HG02588 (cell line): Measurements from ENCODE around the gene TXLNB.
"Not testable (repeated sequence)": the region's sequence is repeated elsewhere in the genome, so short reads cannot be mapped to it uniquely, and the experiment has no call there.

Experiments used
- ATAC-seq: cut with Tn5 transposase; IDR thresholded peaks from one replicate; pipeline ENCODE4 v1.9.1; 2021; ENCODE audit warnings: mild to moderate bottlenecking, moderate library complexity; ENCODE audit not compliant: unreplicated experiment

Gene TXLNB

GRCh38 chr6:139240161-139241010 lies 51.4 kb downstream of the TXLNB start:
- no peak for ATAC-seq

DNA sequence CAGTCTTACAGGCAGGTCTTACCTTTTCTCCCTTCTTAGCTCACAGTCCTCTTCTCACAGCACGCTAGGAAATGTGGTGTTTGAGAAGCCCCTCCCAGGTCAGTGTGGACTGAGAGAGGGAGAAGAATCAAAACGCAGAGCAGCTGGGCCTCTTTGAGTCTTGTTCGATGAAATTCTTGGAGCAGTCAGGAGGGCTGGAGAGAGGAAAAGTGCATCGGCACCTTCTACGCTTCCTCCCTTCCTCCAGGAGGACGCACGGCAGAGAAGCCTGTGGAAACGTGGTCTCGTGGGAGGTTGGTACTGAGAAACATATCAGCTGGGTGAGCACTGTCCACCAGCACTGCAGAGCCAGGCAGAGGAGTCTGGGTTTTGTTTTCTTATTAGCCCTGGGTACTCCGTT lies 52.7 kb downstream of the TXLNB start:
- no peak for ATAC-seq

DNA sequence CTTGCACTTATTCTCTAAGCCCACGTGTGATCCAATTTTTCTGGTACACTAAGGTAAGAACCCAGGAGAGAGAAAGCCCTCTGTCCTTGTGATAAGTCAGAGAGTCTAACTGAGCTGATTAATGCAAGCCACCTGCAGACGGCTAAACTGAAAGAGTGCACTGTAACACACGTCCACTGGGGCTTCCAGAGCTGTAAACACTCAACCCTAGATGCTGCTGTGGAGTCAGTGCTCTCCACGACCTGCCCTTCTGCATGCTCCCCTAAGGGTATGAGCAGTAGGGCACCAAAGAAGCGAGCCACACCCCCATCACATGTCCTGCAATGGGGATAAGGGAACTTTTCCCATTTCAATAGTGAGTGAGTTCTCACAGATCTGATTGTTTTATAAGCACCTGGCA lies 55.7 kb downstream of the TXLNB start:
- no peak for ATAC-seq

- ATAC-seq: no peak
These were observed 56.1 kb downstream of the TXLNB start for GRCh38 chr6:139235661-139236060.

DNA sequence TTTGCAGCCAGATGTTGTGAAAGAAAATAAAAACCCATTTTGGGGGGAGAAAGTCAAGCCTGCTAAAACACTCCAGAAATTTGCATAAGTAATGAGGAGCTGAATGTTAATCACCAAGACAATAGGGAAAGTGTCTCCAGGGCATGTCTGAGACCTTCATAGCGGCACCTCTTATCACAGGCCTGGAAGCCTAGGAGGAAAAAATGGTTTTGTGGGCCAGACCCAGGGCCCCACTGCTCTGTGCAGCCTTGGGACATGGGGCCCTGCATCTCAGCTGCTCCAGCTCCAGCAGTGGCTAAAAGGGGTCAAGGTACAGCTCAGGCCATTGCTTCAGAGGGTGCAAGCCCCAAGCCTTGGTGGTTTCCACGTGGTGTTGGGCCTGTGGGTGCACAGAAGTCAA lies 57.6 kb downstream of the TXLNB start:
- not testable (repeated sequence) for ATAC-seq

GRCh38 chr6:139231206-139231605 lies 60.6 kb downstream of the TXLNB start:
- ATAC-seq: no peak

DNA sequence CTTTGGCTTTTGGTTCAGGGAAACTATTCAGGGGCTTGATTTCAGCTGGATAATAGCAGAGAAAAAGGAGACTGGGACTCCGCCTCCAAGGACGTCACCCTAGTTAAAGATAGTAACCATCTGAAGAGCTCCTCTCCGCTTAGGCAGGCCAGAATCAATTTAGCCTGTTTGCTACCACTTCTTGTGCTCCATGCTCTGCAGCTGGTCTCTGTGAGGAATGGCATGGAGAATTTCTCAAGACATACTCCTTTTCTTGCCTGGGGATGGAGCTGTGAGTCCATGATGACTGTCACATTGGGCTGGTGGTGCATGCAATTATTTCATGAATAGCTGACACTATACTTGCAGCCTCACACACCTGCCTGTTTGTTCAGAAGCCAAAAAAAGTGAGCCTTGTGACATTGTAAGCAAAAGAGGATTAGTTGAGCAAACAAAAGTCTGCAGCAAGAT lies 61.4 kb downstream of the TXLNB start:
- ATAC-seq: no peak

- ATAC-seq: not testable (repeated sequence)
These were observed 63.4 kb downstream of the TXLNB start for GRCh38 chr6:139228387-139228786.

GRCh38 chr6:139219746-139220145 lies 72.1 kb downstream of the TXLNB start:
- no peak for ATAC-seq

DNA sequence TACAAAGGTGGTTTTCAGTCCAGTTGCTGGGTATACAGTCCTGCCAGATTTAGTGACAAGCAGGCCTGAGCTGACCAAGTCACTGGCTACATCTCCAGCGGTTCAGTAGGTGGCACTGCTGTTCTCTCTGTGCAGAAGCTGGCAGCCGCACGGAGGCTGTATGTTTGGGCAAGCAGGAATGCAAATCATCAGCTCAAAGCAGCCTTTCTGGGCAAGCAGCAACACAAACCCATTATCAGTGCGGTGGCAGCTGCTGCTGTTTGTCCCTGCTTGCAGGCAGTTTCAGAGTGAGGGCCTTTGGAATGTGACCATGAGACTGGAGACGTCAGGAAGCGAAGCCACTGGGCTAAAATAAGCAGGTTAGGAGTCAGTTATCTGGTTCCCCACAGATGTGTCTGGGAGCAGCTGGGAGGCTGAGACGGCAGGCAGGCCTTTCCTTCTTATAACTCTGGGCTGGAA lies 72.5 kb downstream of the TXLNB start:
- ATAC-seq: peak; percentile 100

DNA sequence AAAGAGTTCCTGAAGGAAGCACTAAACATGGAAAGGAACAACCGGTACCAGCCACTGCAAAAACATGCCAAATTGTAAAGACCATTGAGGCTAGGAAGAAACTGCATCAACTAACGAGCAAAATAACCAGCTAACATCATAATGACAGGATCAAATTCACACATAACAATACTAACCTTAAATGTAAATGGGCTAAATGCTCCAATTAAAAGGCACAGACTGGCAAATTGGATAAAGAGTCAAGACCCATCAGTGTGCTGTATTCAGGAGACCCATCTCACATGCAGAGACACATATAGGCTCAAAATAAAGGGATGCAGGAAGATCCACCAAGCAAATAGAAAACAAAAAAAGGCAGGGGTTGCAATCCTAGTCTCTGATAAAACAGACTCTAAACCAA lies 79.3 kb downstream of the TXLNB start:
- ATAC-seq: not testable (repeated sequence)

- not testable (repeated sequence) for ATAC-seq
These were observed 81.0 kb downstream of the TXLNB start for GRCh38 chr6:139210766-139211165.

DNA sequence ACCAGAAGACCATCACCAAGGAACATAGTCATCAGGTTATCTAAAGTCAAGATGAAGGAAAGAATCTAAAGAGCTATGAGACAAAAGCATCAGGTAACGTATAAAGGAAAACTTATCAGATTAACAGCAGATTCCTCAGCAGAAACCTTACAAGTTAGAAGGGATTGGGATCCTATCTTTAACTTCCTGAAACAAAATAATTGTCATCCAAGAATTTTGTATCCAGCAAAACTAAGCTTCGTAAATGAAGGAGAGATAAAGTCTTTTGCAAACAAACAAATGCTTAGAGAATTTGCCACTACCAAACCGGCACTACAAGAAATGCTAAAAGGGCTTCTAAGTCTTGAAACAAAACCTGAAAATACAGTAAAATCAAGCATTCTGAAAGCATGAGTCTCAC lies 86.0 kb downstream of the TXLNB start:
- ATAC-seq: no peak

GRCh38 chr6:139204978-139205377 lies 86.8 kb downstream of the TXLNB start:
- no peak for ATAC-seq

GRCh38 chr6:139201378-139201777 lies 90.4 kb downstream of the TXLNB start:
- no peak for ATAC-seq

DNA sequence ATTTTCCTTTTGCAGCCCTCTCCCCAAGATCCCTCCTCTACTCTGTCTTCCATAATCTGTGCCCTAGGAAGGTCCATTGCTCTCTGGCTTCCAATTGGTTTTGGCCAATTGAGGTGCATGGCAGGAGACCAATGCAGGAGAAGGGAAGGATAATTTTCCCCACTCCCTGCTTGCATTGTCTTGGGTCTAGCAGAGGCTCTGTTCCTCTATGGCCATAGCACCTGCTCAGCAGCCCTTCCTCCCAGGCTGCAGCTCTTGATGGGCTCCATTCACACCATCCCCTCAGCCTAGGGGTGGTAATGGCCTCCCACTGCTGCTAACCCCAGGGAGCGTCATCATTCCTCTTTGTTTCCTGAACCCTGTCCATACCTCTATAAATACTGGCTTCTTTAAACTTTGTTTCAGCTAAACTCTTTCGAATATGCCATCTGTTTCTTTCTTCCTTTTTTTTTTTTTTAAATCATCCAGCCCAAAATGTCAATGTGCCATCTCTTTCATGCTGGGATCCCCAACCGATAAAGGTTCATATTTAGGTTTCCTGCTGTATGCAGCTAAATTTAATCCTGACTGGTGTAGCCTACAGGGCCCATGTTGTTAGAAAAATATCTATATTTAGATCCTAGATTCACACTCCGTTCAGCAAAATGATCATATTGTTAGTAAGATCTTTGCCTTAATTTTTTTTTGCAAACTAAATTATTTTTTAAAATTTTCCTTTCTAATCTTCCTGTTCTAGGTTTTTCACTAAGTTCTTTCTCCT lies 93.1 kb downstream of the TXLNB start:
- no peak for ATAC-seq

- no peak for ATAC-seq
These were observed 97.1 kb downstream of the TXLNB start for GRCh38 chr6:139194740-139195139.
